GM10266 (cell line): ENCODE results near the gene TRAPPC6A.
A peak's percentile ranks its signal among the peaks of the same experiment; 100 is the strongest.

Source experiments
- DNase-seq: peaks from one replicate; pipeline ENCODE4 v3.0.0; 2012; ENCODE audit errors: extremely low spot score
- TF ChIP-seq, protein P1 (sequence below): IDR thresholded peaks from 2 replicates; pipeline ENCODE4 v1.5.1; 2012; ENCODE audit warnings: mild to moderate bottlenecking, low read depth; ENCODE audit not compliant: control insufficient read depth, insufficient read depth; ENCODE audit errors: missing control alignments

Gene TRAPPC6A

DNA sequence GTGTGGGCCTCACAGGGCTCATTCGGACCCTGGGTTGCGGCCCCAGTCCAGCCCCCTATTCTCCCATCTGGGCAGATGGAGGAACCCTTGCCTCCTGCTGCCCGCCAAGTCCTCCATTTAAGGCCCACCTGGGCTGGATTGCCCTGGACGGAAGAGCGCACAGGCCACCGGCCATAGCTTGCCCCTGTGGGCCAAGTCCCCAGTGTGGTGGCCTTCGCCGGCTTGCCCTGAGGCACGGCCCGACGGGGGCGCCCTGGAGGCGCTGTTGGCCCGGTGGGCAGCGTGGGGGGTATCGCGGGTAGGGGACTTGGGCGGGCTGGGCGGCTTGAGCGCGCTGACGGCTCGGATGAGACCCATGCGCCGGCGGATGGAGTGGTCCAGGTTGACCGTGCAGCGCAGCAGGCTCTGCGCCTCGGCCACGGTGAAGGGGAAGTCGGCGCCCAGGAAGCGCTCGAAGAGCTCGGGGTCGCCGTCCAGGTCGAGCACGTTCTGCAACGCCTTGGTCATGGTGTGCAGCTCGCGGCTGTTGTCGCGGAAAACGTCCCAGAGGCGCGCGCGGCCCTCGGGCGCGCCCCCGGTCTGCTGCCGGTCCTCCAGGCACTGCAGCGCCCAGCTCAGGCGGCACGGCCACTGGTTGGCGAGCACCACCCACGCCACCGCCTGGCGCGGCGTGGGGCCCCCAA, 26.1 kb downstream of the TRAPPC6A start:
- TF ChIP-seq, protein P1, sequence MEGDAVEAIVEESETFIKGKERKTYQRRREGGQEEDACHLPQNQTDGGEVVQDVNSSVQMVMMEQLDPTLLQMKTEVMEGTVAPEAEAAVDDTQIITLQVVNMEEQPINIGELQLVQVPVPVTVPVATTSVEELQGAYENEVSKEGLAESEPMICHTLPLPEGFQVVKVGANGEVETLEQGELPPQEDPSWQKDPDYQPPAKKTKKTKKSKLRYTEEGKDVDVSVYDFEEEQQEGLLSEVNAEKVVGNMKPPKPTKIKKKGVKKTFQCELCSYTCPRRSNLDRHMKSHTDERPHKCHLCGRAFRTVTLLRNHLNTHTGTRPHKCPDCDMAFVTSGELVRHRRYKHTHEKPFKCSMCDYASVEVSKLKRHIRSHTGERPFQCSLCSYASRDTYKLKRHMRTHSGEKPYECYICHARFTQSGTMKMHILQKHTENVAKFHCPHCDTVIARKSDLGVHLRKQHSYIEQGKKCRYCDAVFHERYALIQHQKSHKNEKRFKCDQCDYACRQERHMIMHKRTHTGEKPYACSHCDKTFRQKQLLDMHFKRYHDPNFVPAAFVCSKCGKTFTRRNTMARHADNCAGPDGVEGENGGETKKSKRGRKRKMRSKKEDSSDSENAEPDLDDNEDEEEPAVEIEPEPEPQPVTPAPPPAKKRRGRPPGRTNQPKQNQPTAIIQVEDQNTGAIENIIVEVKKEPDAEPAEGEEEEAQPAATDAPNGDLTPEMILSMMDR: no peak
- no peak for DNase-seq

DNA sequence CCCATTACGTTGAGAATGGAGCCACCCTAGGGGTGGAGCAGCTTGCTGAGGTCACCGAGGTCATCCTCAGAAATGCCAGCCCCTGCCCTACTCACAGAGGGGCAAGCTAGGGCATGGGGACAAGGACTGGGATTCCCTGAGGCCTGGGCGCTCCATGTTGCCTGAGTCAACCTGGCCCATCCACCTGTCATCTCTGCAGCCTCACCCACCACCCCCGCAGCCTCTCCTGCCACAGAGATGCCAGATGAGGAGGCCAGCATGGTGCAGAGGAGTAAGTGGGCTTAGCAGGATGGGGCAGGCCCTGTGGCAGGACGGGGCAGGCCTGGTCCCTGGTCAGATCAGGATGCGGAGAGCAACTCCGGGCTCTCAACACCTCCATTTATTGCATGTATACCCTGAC, 26.7 kb downstream of the TRAPPC6A start:
- TF ChIP-seq, protein P1: no peak
- peak; percentile 31 for DNase-seq

DNA sequence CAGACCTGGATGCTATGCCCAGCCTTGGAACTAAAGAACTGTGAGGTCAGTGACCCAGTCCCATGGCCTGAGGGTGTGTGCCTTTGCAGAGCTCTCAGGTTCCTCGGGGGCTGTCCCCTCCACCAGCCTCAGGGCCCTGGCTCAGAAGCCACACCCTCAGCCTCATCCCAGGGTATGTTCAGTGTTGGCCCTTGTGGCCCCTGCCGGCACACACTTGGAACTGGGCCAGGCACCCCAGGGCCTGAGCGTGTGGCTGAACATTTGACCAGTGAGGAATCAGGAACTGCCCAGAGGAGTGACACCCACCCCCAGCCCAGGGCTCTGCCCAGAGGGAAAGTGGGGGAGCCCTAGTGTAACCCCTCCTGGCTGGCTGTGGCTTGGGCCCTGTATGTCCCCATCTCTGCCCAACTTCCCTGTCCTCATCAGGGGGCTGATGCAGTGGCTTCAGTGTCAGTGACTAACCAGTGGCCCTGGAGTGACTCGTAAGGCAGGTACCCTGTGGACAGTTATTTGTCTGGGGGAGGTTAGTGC, 27.2 kb downstream of the TRAPPC6A start:
- DNase-seq: peak; percentile 26
- TF ChIP-seq, protein P1: no peak

DNA sequence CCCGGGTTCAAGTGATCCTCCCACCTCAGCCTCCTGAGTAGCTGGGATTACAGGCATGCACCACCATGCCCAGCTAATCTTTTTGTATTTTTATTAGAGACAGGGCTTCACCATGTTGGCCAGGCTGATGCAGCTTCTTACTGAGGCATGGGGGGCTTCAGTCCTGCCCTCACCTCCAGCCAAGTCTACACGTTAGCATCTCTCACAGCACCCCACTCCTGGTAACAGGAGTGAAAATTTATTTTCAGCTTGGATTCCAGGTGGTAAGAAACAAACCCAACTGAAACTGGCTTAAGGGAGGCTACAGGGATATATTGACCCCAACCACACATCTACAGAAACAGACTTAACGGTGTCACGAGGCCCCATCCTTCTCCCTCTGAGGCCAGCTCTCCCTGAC, 27.9 kb downstream of the TRAPPC6A start:
- TF ChIP-seq, protein P1: no peak
- DNase-seq: no peak

DNA sequence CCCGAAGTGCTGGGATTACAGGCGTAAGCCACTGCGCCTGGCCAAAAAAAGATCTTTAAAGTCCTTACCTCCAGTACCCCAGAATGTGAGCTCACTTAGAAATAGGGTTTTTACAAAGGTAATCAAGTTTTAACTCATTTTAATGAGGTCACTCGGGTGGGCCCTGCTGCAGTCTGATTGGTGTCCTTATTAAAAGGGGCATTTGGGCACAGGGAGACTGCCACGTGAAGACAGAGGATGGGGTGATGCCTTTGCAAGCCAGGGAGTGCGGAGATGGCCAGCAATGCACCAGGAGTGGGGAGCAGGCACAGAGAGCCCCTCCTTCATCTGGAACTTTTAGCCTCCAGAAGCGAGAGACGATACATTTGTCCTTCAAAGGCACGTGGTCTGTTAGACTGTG, 28.9 kb downstream of the TRAPPC6A start:
- TF ChIP-seq, protein P1: no peak
- DNase-seq: no peak

DNA sequence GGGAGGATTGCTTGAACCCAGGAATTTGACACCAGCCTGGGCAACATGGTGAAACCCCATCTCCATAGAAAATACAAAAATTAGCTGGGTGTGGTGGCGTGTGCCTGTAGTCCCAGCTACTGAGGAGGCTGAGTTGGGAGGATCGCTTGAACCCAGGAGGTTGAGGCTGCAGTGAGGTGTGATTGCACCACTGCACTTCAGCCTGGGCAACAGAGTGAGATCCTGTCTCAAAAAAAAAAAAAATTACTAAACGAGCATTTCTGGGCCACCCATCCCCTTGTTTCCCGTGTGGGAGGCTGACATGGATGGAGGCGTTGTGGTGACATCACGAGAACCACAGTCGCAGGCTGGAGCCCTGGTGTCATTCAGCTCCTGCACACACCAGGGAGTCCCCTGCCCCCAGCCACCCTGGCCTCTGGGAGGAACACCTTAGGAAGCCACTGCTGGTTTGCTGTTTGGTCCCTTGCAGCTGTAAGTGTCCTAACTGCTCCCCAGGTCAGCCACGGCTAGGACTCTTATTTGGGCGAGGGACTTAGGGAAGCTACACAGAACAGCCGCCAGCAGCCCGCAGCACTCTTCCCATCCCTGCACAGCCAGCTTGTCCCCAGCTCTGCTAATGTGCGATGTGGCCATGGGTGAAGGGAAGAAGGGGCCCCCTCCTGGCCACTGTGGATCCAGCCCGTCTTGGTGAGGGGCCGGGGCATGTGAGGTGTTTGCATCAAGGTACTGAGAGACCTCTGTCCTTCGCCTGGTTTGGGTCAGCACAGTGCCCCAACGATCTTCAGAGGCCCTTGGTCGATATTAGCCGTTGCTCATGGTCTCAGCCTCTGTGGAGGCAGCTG, 30.0 kb downstream of the TRAPPC6A start:
- DNase-seq: no peak
- TF ChIP-seq, protein P1: no peak

DNA sequence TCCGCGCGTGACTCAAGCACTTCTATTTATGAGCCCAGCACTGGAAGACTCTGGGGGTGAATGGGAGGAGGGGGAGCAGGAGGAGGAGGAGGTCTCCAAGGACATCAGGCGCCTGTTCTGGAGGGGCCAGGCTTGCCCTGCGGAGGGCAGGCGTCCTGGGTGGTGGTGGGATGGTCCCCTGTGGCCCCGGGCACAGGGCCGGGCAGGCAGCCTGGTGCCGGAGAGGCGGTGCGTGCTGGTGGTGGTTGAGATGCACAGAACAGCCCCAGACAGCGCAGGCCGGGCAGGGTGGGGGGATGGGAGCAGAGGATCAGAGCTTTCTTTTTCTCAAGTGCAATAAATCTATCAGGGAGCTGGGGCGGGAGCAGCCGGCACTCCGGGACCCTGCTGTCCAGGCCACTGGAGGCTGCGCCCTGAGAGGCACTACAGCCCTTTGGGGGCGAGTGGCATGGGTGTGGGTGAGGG, 31.3 kb downstream of the TRAPPC6A start:
- no peak for DNase-seq
- TF ChIP-seq, protein P1: no peak
